Vagina (tissue), 2 donors: ENCODE results near the gene DDX3X. TPM values are rescaled to one million over a fixed set of nuclear protein-coding genes. Genes with fewer than 3 reads are reported as not detected.
"Not testable (repeated sequence)": the region's sequence is repeated elsewhere in the genome, so short reads cannot be mapped to it uniquely, and the experiment has no call there.

ENCODE experiments used
- DNase-seq, 2 donors: peaks; one replicate each; pipeline ENCODE4 v3.0.0-alpha.2; 2017; ENCODE audit errors: extremely low spot score in 2 of 2
- H3K27ac ChIP-seq: fragments of 200-600 bp; sonication (generic); one replicate; pipeline ENCODE4 v1.5.1; 2019
- H3K27me3 ChIP-seq: fragments of 200-600 bp; sonication (generic); one replicate; pipeline ENCODE4 v1.5.1; 2019
- H3K36me3 ChIP-seq, 2 donors: fragments of 200-600 bp; sonication (generic); one replicate each; pipeline ENCODE4 v1.5.1; 2017 to 2019
- H3K4me1 ChIP-seq: fragments of 200-600 bp; sonication (generic); one replicate; pipeline ENCODE4 v1.5.1; 2019
- H3K4me3 ChIP-seq, 2 donors: fragments of 200-600 bp; sonication (generic); 1 replicate in 1 of 2; 2 replicates in 1 of 2; pipeline ENCODE4 v1.5.1; 2016 to 2019
- H3K9me3 ChIP-seq: fragments of 200-600 bp; sonication (generic); one replicate; pipeline ENCODE4 v1.5.1; 2019
- CTCF ChIP-seq, 3 experiments: fragments of 450-650 bp in 2 of 3; fragments of 200-600 bp in 1 of 3; sonication (generic) in 1 of 3; IDR thresholded peaks; one replicate each; pipeline ENCODE4 v1.5.1; 2017 to 2019; ENCODE audit warnings: antibody characterized with exemption in 3 of 3, mild to moderate bottlenecking in 2 of 3, moderate library complexity in 2 of 3
- POLR2A ChIP-seq, 2 donors: fragments of 450-650 bp; IDR thresholded peaks; one replicate each; pipeline ENCODE4 v1.6.1; 2017; ENCODE audit warnings: antibody characterized with exemption in 2 of 2, mild to moderate bottlenecking in 2 of 2, moderate library complexity in 2 of 2
- POLR2AphosphoS5 ChIP-seq, 2 donors: sonication (generic); formaldehyde crosslinking; IDR thresholded peaks; one replicate each; pipeline ENCODE4 v1.9.0; 2017; ENCODE audit warnings: antibody characterized with exemption in 2 of 2, mild to moderate bottlenecking in 2 of 2, low read depth in 1 of 2; ENCODE audit not compliant: insufficient read depth in 1 of 2
- intact Hi-C: fragments of 100-400 bp; cut with DNase I; formaldehyde crosslinking; loops from one replicate; pipeline ENCODE4 v1.15.1; 2023
- total RNA-seq: library from RNA; depleted of rRNA; stranded (reverse); fragments of >200 nt; gene quantifications from one replicate; pipeline ENCODE4 v1.2.3, GENCODE V29; 2016

DDX3X gene
- total RNA-seq = 202 TPM

DNA sequence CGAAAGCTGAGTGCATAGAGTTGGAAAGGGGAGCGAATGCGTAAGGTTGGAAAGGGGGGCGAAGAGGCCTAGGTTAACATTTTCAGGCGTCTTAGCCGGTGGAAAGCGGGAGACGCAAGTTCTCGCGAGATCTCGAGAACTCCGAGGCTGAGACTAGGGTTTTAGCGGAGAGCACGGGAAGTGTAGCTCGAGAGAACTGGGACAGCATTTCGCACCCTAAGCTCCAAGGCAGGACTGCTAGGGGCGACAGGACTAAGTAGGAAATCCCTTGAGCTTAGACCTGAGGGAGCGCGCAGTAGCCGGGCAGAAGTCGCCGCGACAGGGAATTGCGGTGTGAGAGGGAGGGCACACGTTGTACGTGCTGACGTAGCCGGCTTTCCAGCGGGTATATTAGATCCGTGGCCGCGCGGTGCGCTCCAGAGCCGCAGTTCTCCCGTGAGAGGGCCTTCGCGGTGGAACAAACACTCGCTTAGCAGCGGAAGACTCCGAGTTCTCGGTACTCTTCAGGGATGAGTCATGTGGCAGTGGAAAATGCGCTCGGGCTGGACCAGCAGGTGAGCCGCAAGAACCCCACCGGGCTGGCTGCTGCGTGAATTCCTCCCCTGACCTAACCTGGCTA, at the start of gene DDX3X:
Gene DDX3X, plus strand, starts transcription at position 419 of the 619 bp plus-strand sequence. Its CDS starts 91 bp downstream, at position 510.
- Histone ChIP-seq H3K4me3 (peak within 1 kb of the TSS; percentile 61 to 97), H3K36me3 (no peaks in the 10 kb centered on the region), H3K27ac (peak within 1 kb of the TSS; percentile 100), H3K27me3 (no peaks in the 10 kb centered on the region), H3K9me3 (no peaks in the 10 kb centered on the region), H3K4me1 (peaks cover 47% of the 10 kb centered on the region)
- TF ChIP-seq CTCF (IDR thresholded peaks at IDR 0.05) = peak in 1 of 3 experiments; percentile 45
- peak in 1 of 2 donors; percentile 96 for TF ChIP-seq POLR2A (IDR thresholded peaks at IDR 0.05)
- peak in 1 of 2 donors; percentile 100 for TF ChIP-seq POLR2AphosphoS5 (IDR thresholded peaks at IDR 0.05; ENCODE audit: insufficient read depth in 1 of 2, low read depth in 1 of 2)
- intact Hi-C loops = no loop called here
- peak in 1 of 2 donors; percentile 95 for DNase-seq

DNA sequence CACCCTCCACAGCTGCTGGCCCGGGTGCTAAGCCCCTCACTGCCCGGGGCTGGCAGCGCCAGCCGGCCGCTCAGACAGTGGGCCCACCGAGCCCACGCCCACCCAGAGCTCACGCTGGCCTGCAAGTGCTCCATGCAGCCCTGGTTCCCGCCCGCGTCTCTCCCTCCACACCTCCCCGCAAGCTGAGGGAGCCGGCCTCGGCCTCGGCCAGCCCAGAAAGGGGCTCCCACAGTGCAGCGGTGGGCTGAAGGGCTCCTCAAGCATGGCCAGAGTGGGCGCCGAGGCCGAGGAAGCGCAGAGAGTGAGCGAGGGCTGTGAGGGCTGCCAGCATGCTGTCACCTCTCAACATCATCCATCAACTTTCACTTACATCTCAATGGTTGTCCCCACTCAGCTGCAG, 48.0 kb upstream of the DDX3X start:
- H3K36me3 ChIP-seq, H3K27ac ChIP-seq, DNase-seq, intact Hi-C loops, H3K4me3 ChIP-seq, H3K4me1 ChIP-seq, H3K27me3 ChIP-seq, H3K9me3 ChIP-seq: not testable (repeated sequence)

DNA sequence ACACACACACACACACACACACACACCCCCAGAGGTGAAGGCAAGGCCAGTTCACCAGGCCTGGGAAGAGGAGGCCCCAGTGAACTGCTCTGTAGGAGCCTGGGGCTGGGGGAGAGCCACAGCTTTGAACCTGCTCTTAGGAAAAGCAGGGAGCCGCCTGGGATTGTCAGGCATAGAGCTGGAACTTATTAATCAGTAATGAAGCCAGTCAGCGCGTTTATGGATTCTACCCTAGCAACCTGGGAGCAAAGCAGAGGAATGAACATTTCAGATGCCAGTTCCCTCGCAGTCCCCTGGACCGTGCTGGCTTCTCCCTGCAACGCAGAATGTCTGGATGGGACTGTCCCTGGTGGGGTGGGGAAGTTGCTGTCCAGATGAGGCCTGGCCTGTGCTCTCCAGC, 45.3 kb upstream of the DDX3X start:
- H3K4me3 ChIP-seq = no peak overlapping the region
- H3K27me3 ChIP-seq = no peaks in the 10 kb centered on the region
- no peaks in the 10 kb centered on the region for H3K9me3 ChIP-seq
- DNase-seq = no peak
- intact Hi-C loops = no loop called here
- no peak overlapping the region for H3K27ac ChIP-seq
- no peaks in the 10 kb centered on the region for H3K36me3 ChIP-seq
- TF ChIP-seq CTCF (IDR thresholded peaks at IDR 0.05) (no peak), POLR2A (IDR thresholded peaks at IDR 0.05) (no peak), POLR2AphosphoS5 (IDR thresholded peaks at IDR 0.05; ENCODE audit: insufficient read depth in 1 of 2, low read depth in 1 of 2) (no peak)
- no peaks in the 10 kb centered on the region for H3K4me1 ChIP-seq

DNA sequence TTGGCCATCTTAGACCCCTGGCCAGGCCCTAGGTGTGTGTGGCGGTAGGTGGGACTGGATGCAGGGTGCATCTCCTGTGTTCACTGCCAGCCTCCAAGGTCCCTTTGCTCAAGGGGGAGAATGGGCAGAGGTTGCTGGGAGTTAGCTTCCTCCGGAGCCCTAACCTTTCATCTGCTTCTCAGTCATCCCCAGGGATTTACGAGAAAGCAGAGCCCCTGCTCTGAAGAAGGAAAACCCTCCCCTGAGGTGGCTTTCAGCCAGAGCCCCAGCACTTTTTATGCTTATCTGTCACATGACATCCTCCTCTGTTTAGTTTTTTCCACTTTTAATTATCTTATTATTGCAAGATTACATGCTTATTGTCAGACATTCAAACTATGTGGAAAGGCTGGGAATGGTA, 44.9 kb upstream of the DDX3X start:
- DNase-seq = no peak
- no peaks in the 10 kb centered on the region for H3K4me1 ChIP-seq
- no peaks in the 10 kb centered on the region for H3K9me3 ChIP-seq
- H3K36me3 ChIP-seq = no peaks in the 10 kb centered on the region
- H3K27me3 ChIP-seq = no peaks in the 10 kb centered on the region
- TF ChIP-seq CTCF (IDR thresholded peaks at IDR 0.05) = no peak
- no peak for TF ChIP-seq POLR2AphosphoS5 (IDR thresholded peaks at IDR 0.05; ENCODE audit: insufficient read depth in 1 of 2, low read depth in 1 of 2)
- no peak for TF ChIP-seq POLR2A (IDR thresholded peaks at IDR 0.05)
- no peak overlapping the region for H3K27ac ChIP-seq
- intact Hi-C loops = no loop called here
- H3K4me3 ChIP-seq = no peak overlapping the region

DNA sequence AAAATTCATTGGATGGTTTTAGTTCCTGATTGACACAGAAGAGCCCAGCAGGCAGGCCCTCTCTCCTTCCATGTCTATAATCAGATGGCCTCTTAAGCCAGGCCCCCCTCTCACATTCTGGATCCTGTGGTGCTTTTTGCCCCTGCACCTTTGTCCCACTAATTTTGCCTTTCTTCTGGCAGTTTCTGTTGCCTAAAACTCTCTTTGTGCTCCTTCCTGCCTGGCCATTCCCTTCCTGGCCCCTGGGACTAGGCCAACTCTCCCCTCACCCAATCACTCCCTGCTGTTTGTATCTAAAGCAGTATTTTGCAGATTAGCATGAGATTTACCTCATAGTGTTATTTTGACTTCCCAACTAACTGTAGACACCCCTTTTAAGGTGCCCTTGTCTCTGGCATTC, 42.7 kb upstream of the DDX3X start:
- intact Hi-C loops = no loop called here
- H3K27me3 ChIP-seq = no peaks in the 10 kb centered on the region
- H3K36me3 ChIP-seq = no peaks in the 10 kb centered on the region
- no peak for DNase-seq
- TF ChIP-seq CTCF (IDR thresholded peaks at IDR 0.05) = no peak
- no peak for TF ChIP-seq POLR2AphosphoS5 (IDR thresholded peaks at IDR 0.05; ENCODE audit: insufficient read depth in 1 of 2, low read depth in 1 of 2)
- TF ChIP-seq POLR2A (IDR thresholded peaks at IDR 0.05) = no peak
- no peaks in the 10 kb centered on the region for H3K4me1 ChIP-seq
- no peak overlapping the region for H3K4me3 ChIP-seq
- H3K9me3 ChIP-seq = no peaks in the 10 kb centered on the region
- H3K27ac ChIP-seq = no peak overlapping the region
